Retinal pigment epithelial cell (primary cell): ENCODE measurements around the gene PHB1.

Experiments
- DNase-seq: peaks from one replicate; pipeline ENCODE4 v3.0.0-alpha.2; 2010; ENCODE audit warnings: low read depth
- H3K4me3 ChIP-seq: 2 replicates; pipeline ENCODE4 v1.5.1; 2011; ENCODE audit warnings: mild to moderate bottlenecking, low read length, control low read depth, moderate library complexity
- CTCF ChIP-seq: conservative IDR thresholded peaks from 2 replicates; pipeline ENCODE4 v1.5.1; 2011; ENCODE audit warnings: low read depth, low read length, control low read depth, inconsistent platforms

PHB1 gene

GRCh38 chr17:49403514-49404289, 11.0 kb downstream of the PHB1 start:
- H3K4me3 ChIP-seq: no peak overlapping the region
- DNase-seq: no peak
- TF ChIP-seq CTCF: no peak

GRCh38 chr17:49402706-49403105, 12.0 kb downstream of the PHB1 start:
- no peak for TF ChIP-seq CTCF
- no peak for DNase-seq
- no peak overlapping the region for H3K4me3 ChIP-seq

GRCh38 chr17:49401971-49402611, 12.6 kb downstream of the PHB1 start:
- no peak for TF ChIP-seq CTCF
- DNase-seq: no peak
- H3K4me3 ChIP-seq: no peak overlapping the region

- DNase-seq: no peak
- TF ChIP-seq CTCF: no peak
Observed at GRCh38 chr17:49399995-49400394, 14.7 kb downstream of the PHB1 start.

GRCh38 chr17:49397586-49397985, 17.1 kb downstream of the PHB1 start:
- TF ChIP-seq CTCF: no peak
- no peak for DNase-seq
- H3K4me3 ChIP-seq: no peak overlapping the region

More at GRCh38 chr17:49399995-49400394, 14.7 kb downstream of the PHB1 start:
- H3K4me3 ChIP-seq: no peak overlapping the region

- TF ChIP-seq CTCF: no peak
- DNase-seq: no peak
- no peak overlapping the region for H3K4me3 ChIP-seq
Observed at GRCh38 chr17:49393491-49394255, 21.0 kb downstream of the PHB1 start.
